H9 (cell line): ENCODE data around the gene KPNA1. TPM values are rescaled to one million over a fixed set of nuclear protein-coding genes. Genes with fewer than 3 reads are reported as not detected.

Source experiments
- DNase-seq: peaks from one replicate; pipeline ENCODE4 v3.0.0-alpha.2; 2017
- H2AFZ ChIP-seq: one replicate; pipeline ENCODE4 v1.6.1; 2013; ENCODE audit warnings: mild to moderate bottlenecking, low read length, control low read depth, moderate library complexity
- H2AK5ac ChIP-seq: 2 replicates; pipeline ENCODE4 v1.6.1; 2013; ENCODE audit warnings: low read length, control low read depth, mixed read lengths; ENCODE audit not compliant: insufficient read length
- H2BK120ac ChIP-seq: one replicate; pipeline ENCODE4 v1.6.1; 2013; ENCODE audit warnings: low read depth, mild to moderate bottlenecking, low read length, control low read depth, inconsistent platforms; ENCODE audit not compliant: poor library complexity, severe bottlenecking
- H2BK12ac ChIP-seq: 2 replicates; pipeline ENCODE4 v1.6.1; 2013; ENCODE audit warnings: low read length, control low read depth, mixed read lengths, low read depth; ENCODE audit not compliant: insufficient read length
- H2BK15ac ChIP-seq: 2 replicates; pipeline ENCODE4 v1.6.1; 2013; ENCODE audit warnings: low read depth, low read length, control low read depth
- H2BK20ac ChIP-seq: one replicate; pipeline ENCODE4 v1.6.1; 2013; ENCODE audit warnings: low read depth, mild to moderate bottlenecking, low read length, control low read depth, inconsistent platforms; ENCODE audit not compliant: poor library complexity, severe bottlenecking
- H2BK5ac ChIP-seq: 2 replicates; pipeline ENCODE4 v1.6.1; 2013; ENCODE audit warnings: low read length, control low read depth, mixed read lengths; ENCODE audit not compliant: insufficient read length
- H3K14ac ChIP-seq: 2 replicates; pipeline ENCODE4 v1.6.1; 2013; ENCODE audit warnings: low read length, control low read depth; ENCODE audit not compliant: insufficient read depth
- H3K18ac ChIP-seq: 2 replicates; pipeline ENCODE4 v1.6.1; 2013; ENCODE audit warnings: low read depth, mild to moderate bottlenecking, mixed read lengths, low read length, control low read depth; ENCODE audit not compliant: insufficient read length
- H3K23ac ChIP-seq: 2 replicates; pipeline ENCODE4 v1.6.1; 2013; ENCODE audit warnings: low read length, control low read depth, mixed read lengths, low read depth; ENCODE audit not compliant: insufficient read length
- H3K23me2 ChIP-seq: 2 replicates; pipeline ENCODE4 v1.6.1; 2013; ENCODE audit warnings: low read depth, mild to moderate bottlenecking, mixed read lengths, low read length, control low read depth; ENCODE audit not compliant: insufficient read length, poor library complexity, severe bottlenecking
- H3K27ac ChIP-seq: 2 replicates; pipeline ENCODE4 v1.5.1; 2013; ENCODE audit warnings: low read length, control low read depth, mixed read lengths, low read depth; ENCODE audit not compliant: insufficient read length
- H3K27me3 ChIP-seq: 2 replicates; pipeline ENCODE4 v1.6.1; 2013; ENCODE audit warnings: low read length, control low read depth, inconsistent platforms; ENCODE audit not compliant: insufficient read depth
- H3K4ac ChIP-seq: 2 replicates; pipeline ENCODE4 v1.6.1; 2013; ENCODE audit warnings: low read depth, mild to moderate bottlenecking, control low read depth, inconsistent platforms, low read length, moderate library complexity
- H3K4me1 ChIP-seq: 2 replicates; pipeline ENCODE4 v1.6.1; 2013; ENCODE audit warnings: low read length, control low read depth, inconsistent platforms; ENCODE audit not compliant: insufficient read depth
- H3K4me2 ChIP-seq: 2 replicates; pipeline ENCODE4 v1.6.1; 2013; ENCODE audit warnings: low read length, control low read depth, mixed read lengths; ENCODE audit not compliant: insufficient read length, insufficient read depth
- H3K56ac ChIP-seq: 2 replicates; pipeline ENCODE4 v1.6.1; 2013; ENCODE audit warnings: low read depth, mild to moderate bottlenecking, mixed read lengths, low read length, control low read depth; ENCODE audit not compliant: insufficient read length
- H3K79me1 ChIP-seq: 2 replicates; pipeline ENCODE4 v1.6.1; 2013; ENCODE audit warnings: low read depth, mild to moderate bottlenecking, moderate library complexity, low read length, control low read depth, inconsistent platforms; ENCODE audit not compliant: insufficient read depth, poor library complexity, severe bottlenecking
- H3K79me2 ChIP-seq: 2 replicates; pipeline ENCODE4 v1.6.1; 2013; ENCODE audit warnings: low read length, control low read depth, inconsistent platforms; ENCODE audit not compliant: insufficient read depth
- H3K9ac ChIP-seq: 2 replicates; pipeline ENCODE4 v1.6.1; 2013; ENCODE audit warnings: low read length, control low read depth, mixed read lengths; ENCODE audit not compliant: insufficient read length; ENCODE audit errors: extremely low read depth
- H3K9me3 ChIP-seq: one replicate; pipeline ENCODE4 v1.6.1; 2013; ENCODE audit warnings: low read depth, low read length, inconsistent platforms; ENCODE audit not compliant: control insufficient read depth
- H3T11ph ChIP-seq: one replicate; pipeline ENCODE4 v1.6.1; 2013; ENCODE audit warnings: mild to moderate bottlenecking, low read length, control low read depth, inconsistent platforms
- H4K20me1 ChIP-seq: one replicate; pipeline ENCODE4 v1.6.1; 2013; ENCODE audit not compliant: control insufficient read depth, insufficient read length, insufficient read depth
- H4K5ac ChIP-seq: 2 replicates; pipeline ENCODE4 v1.6.1; 2013; ENCODE audit warnings: low read depth, mild to moderate bottlenecking, mixed read lengths, low read length, control low read depth; ENCODE audit not compliant: insufficient read length
- H4K8ac ChIP-seq: replicated peaks from 2 replicates; pipeline ENCODE4 v1.6.1; 2013; ENCODE audit warnings: low read length, control low read depth, mixed read lengths, low read depth; ENCODE audit not compliant: insufficient read length
- H4K91ac ChIP-seq: 2 replicates; pipeline ENCODE4 v1.6.1; 2013; ENCODE audit warnings: low read depth, mild to moderate bottlenecking, moderate library complexity, mixed read lengths, low read length, control low read depth; ENCODE audit not compliant: insufficient read length
- H3K27ac Mint-ChIP-seq, 3 experiments: 2 replicates in 2 of 3; 3 replicates in 1 of 3; pipeline ENCODE4 v1.8.0; 2020 to 2021; ENCODE audit warnings: mixed read lengths in 3 of 3, mild to moderate bottlenecking in 1 of 3, moderate library complexity in 1 of 3
- H3K27me3 Mint-ChIP-seq: 2 replicates; pipeline ENCODE4 v1.8.0; 2021; ENCODE audit warnings: low read depth, mild to moderate bottlenecking, moderate library complexity, mixed read lengths
- H3K36me3 Mint-ChIP-seq, 3 experiments: 2 replicates in 2 of 3; 3 replicates in 1 of 3; pipeline ENCODE4 v1.8.0; 2020 to 2021; ENCODE audit warnings: low read depth in 3 of 3, mixed read lengths in 3 of 3; ENCODE audit not compliant: insufficient read depth in 1 of 3
- H3K4me1 Mint-ChIP-seq, 2 experiments: 2 replicates each; pipeline ENCODE4 v1.8.0; 2020; ENCODE audit warnings: mixed read lengths in 2 of 2
- H3K4me3 Mint-ChIP-seq, 2 experiments: 2 replicates in 1 of 2; 3 replicates in 1 of 2; pipeline ENCODE4 v1.8.0; 2020 to 2021; ENCODE audit warnings: mild to moderate bottlenecking in 2 of 2, mixed read lengths in 2 of 2, moderate library complexity in 1 of 2
- H3K9me3 Mint-ChIP-seq, 2 experiments: 2 replicates in 1 of 2; 3 replicates in 1 of 2; pipeline ENCODE4 v1.8.0; 2020; ENCODE audit warnings: mild to moderate bottlenecking in 2 of 2, mixed read lengths in 2 of 2, moderate library complexity in 1 of 2
- WGBS: extraction: QIAGEN DNeasy Blood & Tissue Kit; methylation state at CpG from one replicate; pipeline ENCODE4 v1.1.7; 2013; ENCODE audit warnings: missing lambda C conversion rate, low lambda C conversion rate, mixed read lengths; ENCODE audit not compliant: insufficient read length; ENCODE audit errors: extremely low coverage; 5-methylcytosine and 5-hydroxymethylcytosine counted together
- total RNA-seq: library from RNA; stranded (reverse); gene quantifications from 2 replicates; pipeline ENCODE4 v1.2.1, GENCODE V29; 2021
- TF ChIP-seq, protein P1 (sequence below): fragments of 200-600 bp; sonication (generic); conservative IDR thresholded peaks from 3 replicates; pipeline ENCODE4 v1.8.0; 2021; ENCODE audit warnings: antibody characterized with exemption, mild to moderate bottlenecking

The KPNA1 gene
- total RNA-seq, 1 experiment from 2014 or later = 71.7 TPM

DNA sequence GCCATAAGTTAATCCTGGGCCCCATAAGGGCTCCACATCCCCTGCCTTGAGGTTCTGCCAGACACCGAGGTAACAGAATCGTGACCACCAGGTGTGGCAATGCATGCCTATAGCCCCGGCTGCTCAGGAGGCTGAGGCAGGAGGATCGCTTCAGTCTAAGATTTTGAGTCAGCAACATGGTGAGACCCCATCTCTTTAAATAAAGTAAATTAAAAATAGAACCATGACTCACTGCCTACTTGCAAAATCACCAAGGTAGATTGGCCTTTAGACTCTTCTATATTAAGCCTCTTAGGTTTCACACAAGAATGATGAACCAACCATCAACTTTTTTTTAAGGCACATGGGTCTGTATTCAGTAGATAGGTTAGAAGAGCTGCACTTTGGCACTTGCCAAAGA, 108.5 kb downstream of the KPNA1 start:
- H4K20me1 ChIP-seq = no peaks in the 10 kb centered on the region
- no peak overlapping the region for H2AFZ ChIP-seq
- H3K27me3 Mint-ChIP-seq = no peaks in the 10 kb centered on the region
- H3K79me2 ChIP-seq = no peaks in the 10 kb centered on the region
- H2BK120ac ChIP-seq = no peak overlapping the region
- no peaks in the 10 kb centered on the region for H3K9me3 ChIP-seq
- no peak overlapping the region for H3K18ac ChIP-seq
- H3K4me3 Mint-ChIP-seq = no peak overlapping the region
- H3K27me3 ChIP-seq = no peaks in the 10 kb centered on the region
- H4K91ac ChIP-seq = no peak overlapping the region
- H3K23me2 ChIP-seq = no peaks in the 10 kb centered on the region
- no peak overlapping the region for H2BK12ac ChIP-seq
- H3K23ac ChIP-seq = no peak overlapping the region
- no peak for DNase-seq
- no peak overlapping the region for H3K4ac ChIP-seq
- H3K27ac ChIP-seq = no peak overlapping the region
- H3K4me2 ChIP-seq = no peak overlapping the region
- no peak overlapping the region for H3T11ph ChIP-seq
- H2BK5ac ChIP-seq = no peak overlapping the region
- H3K56ac ChIP-seq = no peak overlapping the region
- TF ChIP-seq, protein P1, sequence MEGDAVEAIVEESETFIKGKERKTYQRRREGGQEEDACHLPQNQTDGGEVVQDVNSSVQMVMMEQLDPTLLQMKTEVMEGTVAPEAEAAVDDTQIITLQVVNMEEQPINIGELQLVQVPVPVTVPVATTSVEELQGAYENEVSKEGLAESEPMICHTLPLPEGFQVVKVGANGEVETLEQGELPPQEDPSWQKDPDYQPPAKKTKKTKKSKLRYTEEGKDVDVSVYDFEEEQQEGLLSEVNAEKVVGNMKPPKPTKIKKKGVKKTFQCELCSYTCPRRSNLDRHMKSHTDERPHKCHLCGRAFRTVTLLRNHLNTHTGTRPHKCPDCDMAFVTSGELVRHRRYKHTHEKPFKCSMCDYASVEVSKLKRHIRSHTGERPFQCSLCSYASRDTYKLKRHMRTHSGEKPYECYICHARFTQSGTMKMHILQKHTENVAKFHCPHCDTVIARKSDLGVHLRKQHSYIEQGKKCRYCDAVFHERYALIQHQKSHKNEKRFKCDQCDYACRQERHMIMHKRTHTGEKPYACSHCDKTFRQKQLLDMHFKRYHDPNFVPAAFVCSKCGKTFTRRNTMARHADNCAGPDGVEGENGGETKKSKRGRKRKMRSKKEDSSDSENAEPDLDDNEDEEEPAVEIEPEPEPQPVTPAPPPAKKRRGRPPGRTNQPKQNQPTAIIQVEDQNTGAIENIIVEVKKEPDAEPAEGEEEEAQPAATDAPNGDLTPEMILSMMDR = no peak
- no peaks in the 10 kb centered on the region for H3K4me1 ChIP-seq
- no peak overlapping the region for H3K14ac ChIP-seq
- no peak overlapping the region for H3K9ac ChIP-seq
- H3K27ac Mint-ChIP-seq = no peak overlapping the region
- no peak overlapping the region for H4K8ac ChIP-seq
- H3K36me3 Mint-ChIP-seq = peaks cover 8 to 55% (median 42%) of the 10 kb centered on the region in 3 experiments; a peak in 5 of 7 replicates
- H2BK15ac ChIP-seq = no peak overlapping the region
- no peaks in the 10 kb centered on the region for H3K79me1 ChIP-seq
- no CpG with 5 or more reads among the region's 4 CpGs for WGBS
- no peaks in the 10 kb centered on the region for H3K4me1 Mint-ChIP-seq
- no peak overlapping the region for H4K5ac ChIP-seq
- H2AK5ac ChIP-seq = no peak overlapping the region
- H2BK20ac ChIP-seq = no peak overlapping the region
- no peaks in the 10 kb centered on the region for H3K9me3 Mint-ChIP-seq
